ENCODE data around the gene L3MBTL4.

GRCh38 chr18:6021306-6022073 lies 393.2 kb downstream of the L3MBTL4 start:
- no peak for TF ChIP-seq FOXM1 (IDR thresholded peaks at IDR 0.05; ENCODE audit: borderline replicate concordance, low read depth)
- no peak for TF ChIP-seq REST (IDR thresholded peaks at IDR 0.05; ENCODE audit: low read depth)
- no peak for TF ChIP-seq CEBPB (IDR thresholded peaks at IDR 0.05)
